K562 (cell line): Measurements from ENCODE around the gene PHF21A. TPM values are rescaled to one million over a fixed set of nuclear protein-coding genes. Genes with fewer than 3 reads are reported as not detected.

Source experiments
- BCOR ChIP-seq: fragments of 450-650 bp; IDR thresholded peaks from 2 replicates; pipeline ENCODE4 v1.6.1; 2016
- CBX5 ChIP-seq: IDR thresholded peaks from 2 replicates; pipeline ENCODE4 v1.6.1; 2014; ENCODE audit warnings: low read depth, borderline replicate concordance
- CXXC5 ChIP-seq: fragments of 250-450 bp; sonication (Bioruptor Pico); IDR thresholded peaks from 2 replicates; pipeline ENCODE4 v1.8.0; 2022; ENCODE audit warnings: inconsistent platforms, mild to moderate bottlenecking, moderate library complexity
- FOXA3 ChIP-seq, 2 experiments: fragments of 450-650 bp in 1 of 2; sonication (generic) in 1 of 2; formaldehyde crosslinking; IDR thresholded peaks in 1 of 2; conservative IDR thresholded peaks in 1 of 2; 2 replicates each; pipeline versions ENCODE4 v1.4.0 to v1.8.0; 2020 to 2022; ENCODE audit warnings: mild to moderate bottlenecking in 2 of 2, missing genetic modification reagents in 1 of 2
- LEF1 ChIP-seq: fragments of 450-650 bp; IDR thresholded peaks from 2 replicates; pipeline ENCODE4 v1.6.1; 2016; ENCODE audit warnings: mild to moderate bottlenecking
- NBN ChIP-seq: fragments of 450-650 bp; IDR thresholded peaks from 2 replicates; pipeline ENCODE4 v1.6.1; 2016; ENCODE audit warnings: low read depth, mild to moderate bottlenecking
- NCOA6 ChIP-seq: fragments of 450-650 bp; IDR thresholded peaks from 2 replicates; pipeline ENCODE4 v1.6.1; 2017; ENCODE audit warnings: mild to moderate bottlenecking
- POLR2A ChIP-seq: fragments of 450-650 bp; conservative IDR thresholded peaks from 2 replicates; pipeline ENCODE4 v1.6.1; 2016
- POLR2B ChIP-seq: fragments of 450-650 bp; IDR thresholded peaks from 2 replicates; pipeline ENCODE4 v1.6.1; 2018; ENCODE audit warnings: low read depth; ENCODE audit not compliant: partially characterized antibody
- SAP30 ChIP-seq: fragments of 200-600 bp; sonication (generic); IDR thresholded peaks from 2 replicates; pipeline ENCODE4 v1.6.1; 2012; ENCODE audit warnings: borderline replicate concordance, low read depth, mild to moderate bottlenecking, moderate library complexity, low read length, control low read depth, inconsistent platforms; ENCODE audit not compliant: insufficient read depth, poor library complexity, severe bottlenecking
- SIN3A ChIP-seq, 2 experiments: fragments of 150-350 bp in 1 of 2; IDR thresholded peaks; 2 replicates each; pipeline ENCODE4 v1.6.1; 2011 to 2016; ENCODE audit warnings: borderline replicate concordance in 2 of 2, low read depth in 2 of 2, low read length in 2 of 2, mild to moderate bottlenecking in 2 of 2, moderate library complexity in 2 of 2; ENCODE audit not compliant: control insufficient read depth in 1 of 2
- SP1 ChIP-seq: sonication (generic); formaldehyde crosslinking; IDR thresholded peaks from 2 replicates; pipeline ENCODE4 v1.8.1; 2022; ENCODE audit warnings: mild to moderate bottlenecking, missing genetic modification reagents
- TBP ChIP-seq: optimal IDR thresholded peaks from 2 replicates; pipeline ENCODE3; 2011; ENCODE audit warnings: low read depth, low read length, improper control_type of control experiment
- TRIM28 ChIP-seq: fragments of 450-650 bp; IDR thresholded peaks from 2 replicates; pipeline ENCODE4 v1.6.1; 2017
- polyA plus RNA-seq, 8 experiments: library from polyadenylated mRNA; depleted of rRNA in 4 of 8; stranded (reverse) in 5 of 8; unstranded in 3 of 8; fragments of >200 nt; fragmentation: Nextera tagmentation in 2 of 8; fragmentation: Illumina TruSeq in 1 of 8; extraction: Ambion mirVana in 2 of 8; extraction: Trizol in 1 of 8; gene quantifications; 2 replicates each; pipeline versions ENCODE4 v1.2.1 to v1.2.3, GENCODE V29; 2011 to 2014; ENCODE audit warnings: inconsistent platforms in 1 of 8, missing spikeins in 1 of 8
- total RNA-seq, 7 experiments: library from RNA; depleted of rRNA in 6 of 7; stranded (reverse); fragments of >200 nt in 6 of 7; fragmentation: Illumina TruSeq in 2 of 7; extraction: Trizol in 2 of 7; gene quantifications; 2 replicates each; pipeline versions ENCODE4 v1.2.1 to v1.2.3, GENCODE V29; 2011 to 2021; ENCODE audit warnings: low replicate concordance in 1 of 7
- TF ChIP-seq, protein P1 (sequence below): sonication (generic); formaldehyde crosslinking; IDR thresholded peaks from 2 replicates; pipeline ENCODE4 v1.9.0; 2022; ENCODE audit warnings: mild to moderate bottlenecking, missing genetic modification reagents
- TF ChIP-seq, protein P2 (sequence below): fragments of 250-450 bp; sonication (Bioruptor Pico); IDR thresholded peaks from 2 replicates; pipeline ENCODE4 v1.4.0; 2020; ENCODE audit warnings: mild to moderate bottlenecking, moderate library complexity, borderline replicate concordance
- TF ChIP-seq, protein P3 (sequence below), 2 experiments: fragments of 150-350 bp in 1 of 2; IDR thresholded peaks; 2 replicates each; pipeline ENCODE4 v1.6.1; 2012 to 2016; ENCODE audit warnings: low read depth in 2 of 2, low read length in 2 of 2, mild to moderate bottlenecking in 1 of 2, moderate library complexity in 1 of 2
- TF ChIP-seq, protein P4 (sequence below): fragments of 450-650 bp; formaldehyde crosslinking; conservative IDR thresholded peaks from 2 replicates; pipeline ENCODE4 v1.4.0; 2022; ENCODE audit warnings: mild to moderate bottlenecking, missing genetic modification characterization
- TF ChIP-seq, protein P5 (sequence below): fragments of 450-650 bp; IDR thresholded peaks from 2 replicates; pipeline ENCODE4 v1.6.1; 2016

PHF21A gene
- total and polyA plus RNA-seq, 9 of the 15 experiments (the other 6 are each of a cell fraction or from before 2014, with no cell fraction given): 1.5 to 32.4 (median 10.7) TPM

DNA sequence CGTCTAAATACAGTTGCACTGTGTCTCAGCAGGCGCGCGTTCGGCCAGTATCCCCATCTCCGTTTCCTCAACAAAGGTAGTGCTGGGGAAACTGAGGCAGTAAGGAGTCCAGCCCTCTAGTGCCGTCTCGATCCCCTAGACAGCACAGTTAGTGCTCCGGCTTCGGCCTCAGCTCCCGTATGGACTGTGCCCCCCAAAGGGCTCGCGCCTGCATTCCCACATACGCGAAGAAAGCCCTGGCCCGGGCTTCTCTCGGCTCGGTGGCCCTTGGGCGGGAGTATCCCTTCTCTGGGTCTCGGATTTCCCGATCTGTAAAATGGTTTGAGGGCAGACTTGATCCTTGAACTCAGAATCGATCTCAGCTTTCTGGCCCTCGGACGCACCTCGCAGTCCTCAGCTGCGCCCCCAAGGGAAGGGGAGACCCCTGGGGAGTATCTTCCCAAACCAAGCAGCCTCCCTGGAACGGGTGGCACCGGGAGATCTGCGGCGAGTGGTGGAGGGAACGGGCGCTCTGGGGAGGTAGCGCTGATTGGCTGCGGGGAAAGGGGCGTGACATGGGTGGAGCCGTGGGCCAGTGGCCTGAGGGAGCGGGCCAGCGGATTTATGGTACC, 202.8 kb downstream of the PHF21A start (continued):
- TF ChIP-seq POLR2B (peak; percentile 49), LEF1 (no peak), SP1 (CRISPR knock-in tag) (peak; percentile 12; the same call in 1 of the 2 replicates), CBX5 (no peak), CXXC5 (CRISPR knock-in tag) (0 out of 2 replicates have a peak, but pooled peaks have one; percentile 9), POLR2A (peak; percentile 51), SAP30 (peak; percentile 67), NBN (0 out of 2 replicates have a peak, but pooled peaks have one; percentile 12), FOXA3 (CRISPR knock-in tag; conservative IDR thresholded peaks at IDR 0.05 in 1 of 2, IDR thresholded peaks at IDR 0.05 in 1 of 2) (peak in 1 of 2 experiments; percentile 21; a peak in 1 of 4 replicates), NCOA6 (peak; percentile 39; the same call in 1 of the 2 replicates), TRIM28 (0 out of 2 replicates have a peak, but pooled peaks have one; percentile 21), BCOR (peak; percentile 92), TBP (peak; percentile 26), SIN3A (IDR thresholded peaks at IDR 0.05; ENCODE audit: borderline replicate concordance in 2 of 2, control insufficient read depth in 1 of 2, low read depth in 2 of 2, low read length in 2 of 2) (peak in 1 of 2 experiments; percentile 0; a peak in 1 of 4 replicates)
- TF ChIP-seq, protein P1, sequence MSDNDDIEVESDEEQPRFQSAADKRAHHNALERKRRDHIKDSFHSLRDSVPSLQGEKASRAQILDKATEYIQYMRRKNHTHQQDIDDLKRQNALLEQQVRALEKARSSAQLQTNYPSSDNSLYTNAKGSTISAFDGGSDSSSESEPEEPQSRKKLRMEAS (CRISPR knock-in tag): peak; percentile 35; the same call in 1 of the 2 replicates
- TF ChIP-seq, protein P2, sequence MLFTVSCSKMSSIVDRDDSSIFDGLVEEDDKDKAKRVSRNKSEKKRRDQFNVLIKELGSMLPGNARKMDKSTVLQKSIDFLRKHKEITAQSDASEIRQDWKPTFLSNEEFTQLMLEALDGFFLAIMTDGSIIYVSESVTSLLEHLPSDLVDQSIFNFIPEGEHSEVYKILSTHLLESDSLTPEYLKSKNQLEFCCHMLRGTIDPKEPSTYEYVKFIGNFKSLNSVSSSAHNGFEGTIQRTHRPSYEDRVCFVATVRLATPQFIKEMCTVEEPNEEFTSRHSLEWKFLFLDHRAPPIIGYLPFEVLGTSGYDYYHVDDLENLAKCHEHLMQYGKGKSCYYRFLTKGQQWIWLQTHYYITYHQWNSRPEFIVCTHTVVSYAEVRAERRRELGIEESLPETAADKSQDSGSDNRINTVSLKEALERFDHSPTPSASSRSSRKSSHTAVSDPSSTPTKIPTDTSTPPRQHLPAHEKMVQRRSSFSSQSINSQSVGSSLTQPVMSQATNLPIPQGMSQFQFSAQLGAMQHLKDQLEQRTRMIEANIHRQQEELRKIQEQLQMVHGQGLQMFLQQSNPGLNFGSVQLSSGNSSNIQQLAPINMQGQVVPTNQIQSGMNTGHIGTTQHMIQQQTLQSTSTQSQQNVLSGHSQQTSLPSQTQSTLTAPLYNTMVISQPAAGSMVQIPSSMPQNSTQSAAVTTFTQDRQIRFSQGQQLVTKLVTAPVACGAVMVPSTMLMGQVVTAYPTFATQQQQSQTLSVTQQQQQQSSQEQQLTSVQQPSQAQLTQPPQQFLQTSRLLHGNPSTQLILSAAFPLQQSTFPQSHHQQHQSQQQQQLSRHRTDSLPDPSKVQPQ (CRISPR knock-in tag): no peak
- TF ChIP-seq, protein P3, sequence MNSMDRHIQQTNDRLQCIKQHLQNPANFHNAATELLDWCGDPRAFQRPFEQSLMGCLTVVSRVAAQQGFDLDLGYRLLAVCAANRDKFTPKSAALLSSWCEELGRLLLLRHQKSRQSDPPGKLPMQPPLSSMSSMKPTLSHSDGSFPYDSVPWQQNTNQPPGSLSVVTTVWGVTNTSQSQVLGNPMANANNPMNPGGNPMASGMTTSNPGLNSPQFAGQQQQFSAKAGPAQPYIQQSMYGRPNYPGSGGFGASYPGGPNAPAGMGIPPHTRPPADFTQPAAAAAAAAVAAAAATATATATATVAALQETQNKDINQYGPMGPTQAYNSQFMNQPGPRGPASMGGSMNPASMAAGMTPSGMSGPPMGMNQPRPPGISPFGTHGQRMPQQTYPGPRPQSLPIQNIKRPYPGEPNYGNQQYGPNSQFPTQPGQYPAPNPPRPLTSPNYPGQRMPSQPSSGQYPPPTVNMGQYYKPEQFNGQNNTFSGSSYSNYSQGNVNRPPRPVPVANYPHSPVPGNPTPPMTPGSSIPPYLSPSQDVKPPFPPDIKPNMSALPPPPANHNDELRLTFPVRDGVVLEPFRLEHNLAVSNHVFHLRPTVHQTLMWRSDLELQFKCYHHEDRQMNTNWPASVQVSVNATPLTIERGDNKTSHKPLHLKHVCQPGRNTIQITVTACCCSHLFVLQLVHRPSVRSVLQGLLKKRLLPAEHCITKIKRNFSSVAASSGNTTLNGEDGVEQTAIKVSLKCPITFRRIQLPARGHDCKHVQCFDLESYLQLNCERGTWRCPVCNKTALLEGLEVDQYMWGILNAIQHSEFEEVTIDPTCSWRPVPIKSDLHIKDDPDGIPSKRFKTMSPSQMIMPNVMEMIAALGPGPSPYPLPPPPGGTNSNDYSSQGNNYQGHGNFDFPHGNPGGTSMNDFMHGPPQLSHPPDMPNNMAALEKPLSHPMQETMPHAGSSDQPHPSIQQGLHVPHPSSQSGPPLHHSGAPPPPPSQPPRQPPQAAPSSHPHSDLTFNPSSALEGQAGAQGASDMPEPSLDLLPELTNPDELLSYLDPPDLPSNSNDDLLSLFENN (IDR thresholded peaks at IDR 0.05; ENCODE audit: low read depth in 2 of 2, low read length in 2 of 2): 0 out of 4 replicates have a peak, but pooled peaks have one; percentile 3 to 6
- TF ChIP-seq, protein P4, sequence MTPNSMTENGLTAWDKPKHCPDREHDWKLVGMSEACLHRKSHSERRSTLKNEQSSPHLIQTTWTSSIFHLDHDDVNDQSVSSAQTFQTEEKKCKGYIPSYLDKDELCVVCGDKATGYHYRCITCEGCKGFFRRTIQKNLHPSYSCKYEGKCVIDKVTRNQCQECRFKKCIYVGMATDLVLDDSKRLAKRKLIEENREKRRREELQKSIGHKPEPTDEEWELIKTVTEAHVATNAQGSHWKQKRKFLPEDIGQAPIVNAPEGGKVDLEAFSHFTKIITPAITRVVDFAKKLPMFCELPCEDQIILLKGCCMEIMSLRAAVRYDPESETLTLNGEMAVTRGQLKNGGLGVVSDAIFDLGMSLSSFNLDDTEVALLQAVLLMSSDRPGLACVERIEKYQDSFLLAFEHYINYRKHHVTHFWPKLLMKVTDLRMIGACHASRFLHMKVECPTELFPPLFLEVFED (CRISPR knock-in tag): no peak
- TF ChIP-seq, protein P5, sequence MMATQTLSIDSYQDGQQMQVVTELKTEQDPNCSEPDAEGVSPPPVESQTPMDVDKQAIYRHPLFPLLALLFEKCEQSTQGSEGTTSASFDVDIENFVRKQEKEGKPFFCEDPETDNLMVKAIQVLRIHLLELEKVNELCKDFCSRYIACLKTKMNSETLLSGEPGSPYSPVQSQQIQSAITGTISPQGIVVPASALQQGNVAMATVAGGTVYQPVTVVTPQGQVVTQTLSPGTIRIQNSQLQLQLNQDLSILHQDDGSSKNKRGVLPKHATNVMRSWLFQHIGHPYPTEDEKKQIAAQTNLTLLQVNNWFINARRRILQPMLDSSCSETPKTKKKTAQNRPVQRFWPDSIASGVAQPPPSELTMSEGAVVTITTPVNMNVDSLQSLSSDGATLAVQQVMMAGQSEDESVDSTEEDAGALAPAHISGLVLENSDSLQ: peak; percentile 76
